ENCODE results near the gene KCNJ12.

The KCNJ12 gene

DNA sequence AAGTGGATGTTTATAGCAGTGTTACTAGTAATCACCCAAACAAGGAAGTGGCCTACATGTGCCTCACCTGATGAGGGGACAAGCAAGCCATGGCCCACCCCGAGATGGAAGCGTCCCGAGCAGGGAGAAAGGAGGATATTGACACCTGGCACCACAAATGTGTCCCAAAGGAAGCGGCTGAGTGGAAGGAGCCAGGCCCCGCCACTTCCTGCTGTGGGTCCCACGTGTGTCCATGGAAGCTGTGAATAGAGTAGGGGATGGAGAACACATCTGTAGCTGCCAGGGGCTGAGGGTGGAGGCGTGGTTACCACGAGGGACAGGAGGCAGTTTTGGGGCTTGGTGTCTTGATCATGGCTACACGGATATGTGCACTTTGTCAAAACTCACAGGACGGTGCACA lies 49.2 kb downstream of the KCNJ12 start:
- TF ChIP-seq CREB1 (IDR thresholded peaks at IDR 0.05; ENCODE audit: low read depth) (no peak), CEBPB (IDR thresholded peaks at IDR 0.05) (no peak), MAX (IDR thresholded peaks at IDR 0.05) (no peak), NFIC (IDR thresholded peaks at IDR 0.05) (no peak), RAD21 (IDR thresholded peaks at IDR 0.05; ENCODE audit: low read depth) (no peak), TEAD4 (IDR thresholded peaks at IDR 0.05) (no peak), YY1 (IDR thresholded peaks at IDR 0.05; ENCODE audit: low read depth) (no peak), FOXM1 (IDR thresholded peaks at IDR 0.05; ENCODE audit: borderline replicate concordance, low read depth) (no peak), TCF12 (IDR thresholded peaks at IDR 0.05; ENCODE audit: low read depth) (no peak), EGR1 (IDR thresholded peaks at IDR 0.05) (no peak), TAF1 (IDR thresholded peaks at IDR 0.05; ENCODE audit: low read depth) (no peak), EP300 (IDR thresholded peaks at IDR 0.05; ENCODE audit: borderline replicate concordance) (no peak), ZBTB7A (IDR thresholded peaks at IDR 0.05; ENCODE audit: low read depth) (no peak)
- TF ChIP-seq, protein P1, sequence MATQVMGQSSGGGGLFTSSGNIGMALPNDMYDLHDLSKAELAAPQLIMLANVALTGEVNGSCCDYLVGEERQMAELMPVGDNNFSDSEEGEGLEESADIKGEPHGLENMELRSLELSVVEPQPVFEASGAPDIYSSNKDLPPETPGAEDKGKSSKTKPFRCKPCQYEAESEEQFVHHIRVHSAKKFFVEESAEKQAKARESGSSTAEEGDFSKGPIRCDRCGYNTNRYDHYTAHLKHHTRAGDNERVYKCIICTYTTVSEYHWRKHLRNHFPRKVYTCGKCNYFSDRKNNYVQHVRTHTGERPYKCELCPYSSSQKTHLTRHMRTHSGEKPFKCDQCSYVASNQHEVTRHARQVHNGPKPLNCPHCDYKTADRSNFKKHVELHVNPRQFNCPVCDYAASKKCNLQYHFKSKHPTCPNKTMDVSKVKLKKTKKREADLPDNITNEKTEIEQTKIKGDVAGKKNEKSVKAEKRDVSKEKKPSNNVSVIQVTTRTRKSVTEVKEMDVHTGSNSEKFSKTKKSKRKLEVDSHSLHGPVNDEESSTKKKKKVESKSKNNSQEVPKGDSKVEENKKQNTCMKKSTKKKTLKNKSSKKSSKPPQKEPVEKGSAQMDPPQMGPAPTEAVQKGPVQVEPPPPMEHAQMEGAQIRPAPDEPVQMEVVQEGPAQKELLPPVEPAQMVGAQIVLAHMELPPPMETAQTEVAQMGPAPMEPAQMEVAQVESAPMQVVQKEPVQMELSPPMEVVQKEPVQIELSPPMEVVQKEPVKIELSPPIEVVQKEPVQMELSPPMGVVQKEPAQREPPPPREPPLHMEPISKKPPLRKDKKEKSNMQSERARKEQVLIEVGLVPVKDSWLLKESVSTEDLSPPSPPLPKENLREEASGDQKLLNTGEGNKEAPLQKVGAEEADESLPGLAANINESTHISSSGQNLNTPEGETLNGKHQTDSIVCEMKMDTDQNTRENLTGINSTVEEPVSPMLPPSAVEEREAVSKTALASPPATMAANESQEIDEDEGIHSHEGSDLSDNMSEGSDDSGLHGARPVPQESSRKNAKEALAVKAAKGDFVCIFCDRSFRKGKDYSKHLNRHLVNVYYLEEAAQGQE (IDR thresholded peaks at IDR 0.05; ENCODE audit: low read depth), result no peak
- TF ChIP-seq, protein P2, sequence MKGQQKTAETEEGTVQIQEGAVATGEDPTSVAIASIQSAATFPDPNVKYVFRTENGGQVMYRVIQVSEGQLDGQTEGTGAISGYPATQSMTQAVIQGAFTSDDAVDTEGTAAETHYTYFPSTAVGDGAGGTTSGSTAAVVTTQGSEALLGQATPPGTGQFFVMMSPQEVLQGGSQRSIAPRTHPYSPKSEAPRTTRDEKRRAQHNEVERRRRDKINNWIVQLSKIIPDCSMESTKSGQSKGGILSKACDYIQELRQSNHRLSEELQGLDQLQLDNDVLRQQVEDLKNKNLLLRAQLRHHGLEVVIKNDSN (IDR thresholded peaks at IDR 0.05), result no peak

GRCh38 chr17:21425736-21426135 lies 49.6 kb downstream of the KCNJ12 start:
- TF ChIP-seq FOXM1 (IDR thresholded peaks at IDR 0.05; ENCODE audit: borderline replicate concordance, low read depth) (no peak), MAX (IDR thresholded peaks at IDR 0.05) (no peak), YY1 (IDR thresholded peaks at IDR 0.05; ENCODE audit: low read depth) (no peak), RAD21 (IDR thresholded peaks at IDR 0.05; ENCODE audit: low read depth) (no peak), NFIC (IDR thresholded peaks at IDR 0.05) (no peak), CEBPB (IDR thresholded peaks at IDR 0.05) (no peak), CREB1 (IDR thresholded peaks at IDR 0.05; ENCODE audit: low read depth) (no peak), TCF12 (IDR thresholded peaks at IDR 0.05; ENCODE audit: low read depth) (no peak)
- TF ChIP-seq, protein P2 (IDR thresholded peaks at IDR 0.05), result no peak

GRCh38 chr17:21445091-21445650 lies 69.0 kb downstream of the KCNJ12 start:
- TF ChIP-seq NFIC (IDR thresholded peaks at IDR 0.05), result no peak
- no peak for TF ChIP-seq RAD21 (IDR thresholded peaks at IDR 0.05; ENCODE audit: low read depth)
- no peak for TF ChIP-seq ZBTB7A (IDR thresholded peaks at IDR 0.05; ENCODE audit: low read depth)
- TF ChIP-seq TCF12 (IDR thresholded peaks at IDR 0.05; ENCODE audit: low read depth), result no peak
- TF ChIP-seq TAF1 (IDR thresholded peaks at IDR 0.05; ENCODE audit: low read depth), result no peak
- TF ChIP-seq EGR1 (IDR thresholded peaks at IDR 0.05), result no peak
- TF ChIP-seq FOXM1 (IDR thresholded peaks at IDR 0.05; ENCODE audit: borderline replicate concordance, low read depth), result no peak
- TF ChIP-seq MAX (IDR thresholded peaks at IDR 0.05), result no peak
- no peak for TF ChIP-seq TEAD4 (IDR thresholded peaks at IDR 0.05)
- TF ChIP-seq CEBPB (IDR thresholded peaks at IDR 0.05), result no peak
- no peak for TF ChIP-seq EP300 (IDR thresholded peaks at IDR 0.05; ENCODE audit: borderline replicate concordance)
- TF ChIP-seq CREB1 (IDR thresholded peaks at IDR 0.05; ENCODE audit: low read depth), result no peak
- TF ChIP-seq, protein P1 (IDR thresholded peaks at IDR 0.05; ENCODE audit: low read depth), result no peak
- no peak for TF ChIP-seq YY1 (IDR thresholded peaks at IDR 0.05; ENCODE audit: low read depth)
- TF ChIP-seq, protein P2 (IDR thresholded peaks at IDR 0.05), result no peak

GRCh38 chr17:21451975-21452374 lies 75.8 kb downstream of the KCNJ12 start:
- TF ChIP-seq YY1 (IDR thresholded peaks at IDR 0.05; ENCODE audit: low read depth), result no peak
- TF ChIP-seq, protein P2 (IDR thresholded peaks at IDR 0.05), result no peak
- TF ChIP-seq EGR1 (IDR thresholded peaks at IDR 0.05), result no peak
- no peak for TF ChIP-seq TEAD4 (IDR thresholded peaks at IDR 0.05)
- TF ChIP-seq, protein P1 (IDR thresholded peaks at IDR 0.05; ENCODE audit: low read depth), result no peak
- TF ChIP-seq MAX (IDR thresholded peaks at IDR 0.05), result no peak
- TF ChIP-seq EP300 (IDR thresholded peaks at IDR 0.05; ENCODE audit: borderline replicate concordance), result no peak
- no peak for TF ChIP-seq TAF1 (IDR thresholded peaks at IDR 0.05; ENCODE audit: low read depth)

Measured in Ishikawa (cell line).